Activated naive CD8-positive, alpha-beta T cell (primary cell): Measurements from ENCODE around the gene SMCO1.
"Not testable (repeated sequence)": the region's sequence is repeated elsewhere in the genome, so short reads cannot be mapped to it uniquely, and the experiment has no call there.

Source experiments
- H3K27ac Mint-ChIP-seq: one replicate; pipeline ENCODE4 v1.8.0; 2021; ENCODE audit warnings: mixed read lengths
- H3K27me3 Mint-ChIP-seq: one replicate; pipeline ENCODE4 v1.8.0; 2021; ENCODE audit warnings: mixed read lengths
- H3K36me3 Mint-ChIP-seq: one replicate; pipeline ENCODE4 v1.8.0; 2021; ENCODE audit warnings: mixed read lengths
- H3K4me1 Mint-ChIP-seq: one replicate; pipeline ENCODE4 v1.8.0; 2021; ENCODE audit warnings: low read depth, mixed read lengths
- H3K4me3 Mint-ChIP-seq: one replicate; pipeline ENCODE4 v1.8.0; 2021; ENCODE audit warnings: mild to moderate bottlenecking, mixed read lengths
- H3K9me3 Mint-ChIP-seq: one replicate; pipeline ENCODE4 v1.8.0; 2021; ENCODE audit warnings: low read depth, mixed read lengths

SMCO1 gene

DNA sequence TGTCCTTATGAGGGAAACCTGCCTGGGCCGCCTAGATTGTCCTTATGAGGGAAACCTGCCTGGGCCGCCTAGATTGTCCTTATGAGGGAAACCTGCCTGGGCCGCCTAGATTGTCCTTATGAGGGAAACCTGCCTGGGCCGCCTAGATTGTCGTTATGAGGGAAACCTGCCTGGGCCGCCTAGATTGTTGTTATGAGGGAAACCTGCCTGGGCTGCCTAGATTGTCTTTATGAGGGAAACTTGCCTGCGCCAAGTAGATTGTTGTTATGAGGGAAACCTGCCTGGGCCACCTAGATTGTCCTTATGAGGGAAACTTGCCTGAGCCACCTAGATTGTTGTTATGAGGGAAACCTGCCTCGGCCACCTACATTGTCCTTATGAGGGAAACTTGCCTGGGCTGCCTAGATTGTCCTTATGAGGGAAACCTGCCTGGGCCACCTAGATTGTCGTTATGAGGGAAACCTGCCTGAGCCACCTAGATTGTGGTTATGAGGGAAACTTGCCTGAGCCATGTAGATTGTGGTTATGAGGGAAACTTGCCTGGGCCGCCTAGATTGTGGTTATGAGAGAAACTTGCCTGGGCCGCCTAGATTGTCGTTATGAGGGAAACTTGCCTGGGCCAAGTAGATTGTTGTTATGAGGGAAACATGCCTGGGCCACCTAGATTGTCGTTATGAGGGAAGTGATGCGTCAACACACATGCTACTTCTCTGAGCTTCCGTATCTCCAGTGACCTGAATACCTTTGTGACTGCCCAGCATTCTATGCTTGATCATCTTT, 3.3 kb downstream of the SMCO1 start:
- not testable (repeated sequence) for H3K9me3 Mint-ChIP-seq, H3K27me3 Mint-ChIP-seq, H3K36me3 Mint-ChIP-seq, H3K4me1 Mint-ChIP-seq, H3K27ac Mint-ChIP-seq, H3K4me3 Mint-ChIP-seq

DNA sequence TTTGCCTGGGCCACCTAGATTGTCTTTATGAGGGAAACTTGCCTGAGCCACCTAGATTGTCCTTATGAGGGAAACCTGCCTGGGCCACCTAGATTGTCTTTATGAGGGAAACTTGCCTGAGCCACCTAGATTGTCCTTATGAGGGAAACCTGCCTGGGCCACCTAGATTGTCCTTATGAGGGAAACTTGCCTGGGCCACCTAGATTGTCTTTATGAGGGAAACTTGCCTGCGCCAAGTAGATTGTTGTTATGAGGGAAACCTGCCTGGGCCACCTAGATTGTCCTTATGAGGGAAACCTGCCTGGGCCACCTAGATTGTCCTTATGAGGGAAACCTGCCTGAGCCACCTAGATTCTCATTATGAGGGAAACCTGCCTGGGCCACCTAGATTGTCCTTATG, 4.0 kb downstream of the SMCO1 start:
- H3K4me1 Mint-ChIP-seq, H3K27ac Mint-ChIP-seq, H3K4me3 Mint-ChIP-seq, H3K27me3 Mint-ChIP-seq, H3K9me3 Mint-ChIP-seq, H3K36me3 Mint-ChIP-seq: not testable (repeated sequence)

DNA sequence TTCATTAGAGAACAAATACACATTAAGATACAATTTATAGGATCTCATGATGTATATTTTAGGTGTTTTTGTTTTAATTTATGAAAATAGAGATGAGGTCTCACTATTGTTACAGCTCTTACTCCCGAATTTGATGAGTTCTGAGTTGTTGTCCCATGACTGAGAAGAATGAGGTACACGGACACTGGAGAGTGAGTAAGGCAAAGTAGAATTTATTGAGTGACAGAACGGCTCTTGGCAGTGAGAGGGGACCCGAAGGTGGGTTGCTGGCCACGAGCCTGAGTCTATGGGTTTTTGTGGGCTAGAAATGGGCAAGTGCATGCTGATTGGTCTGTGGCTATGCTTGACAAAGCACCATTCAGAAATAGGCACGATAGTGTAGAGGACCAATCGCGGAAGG, 8.5 kb downstream of the SMCO1 start:
- Mint-ChIP-seq H3K4me1 (peaks cover 5% of the 10 kb centered on the region), H3K36me3 (no peaks in the 10 kb centered on the region), H3K27ac (no peak overlapping the region), H3K9me3 (peaks cover 7% of the 10 kb centered on the region), H3K27me3 (no peaks in the 10 kb centered on the region), H3K4me3 (no peak overlapping the region)

GRCh38 chr3:196504556-196504955, 10.6 kb downstream of the SMCO1 start:
- no peaks in the 10 kb centered on the region for H3K27me3 Mint-ChIP-seq
- H3K9me3 Mint-ChIP-seq, result peaks cover 7% of the 10 kb centered on the region
- H3K4me1 Mint-ChIP-seq, result peaks cover 24% of the 10 kb centered on the region
- peak overlapping the region; percentile 31 for H3K4me3 Mint-ChIP-seq
- H3K36me3 Mint-ChIP-seq, result peaks cover 9% of the 10 kb centered on the region
- H3K27ac Mint-ChIP-seq, result no peak overlapping the region

GRCh38 chr3:196504077-196504398, 11.1 kb downstream of the SMCO1 start:
- H3K27me3 Mint-ChIP-seq, H3K9me3 Mint-ChIP-seq, H3K36me3 Mint-ChIP-seq: not testable (repeated sequence)
- H3K4me3 Mint-ChIP-seq, result peak overlapping the region; percentile 100
- H3K27ac Mint-ChIP-seq, result peak overlapping the region; percentile 68
- H3K4me1 Mint-ChIP-seq, result peaks cover 29% of the 10 kb centered on the region

- H3K4me1 Mint-ChIP-seq, result peaks cover 33% of the 10 kb centered on the region
- peak within 1 kb of the TSS; percentile 100 for H3K27ac Mint-ChIP-seq
- peaks cover 11% of the 10 kb centered on the region for H3K36me3 Mint-ChIP-seq
- H3K4me3 Mint-ChIP-seq, result peak within 1 kb of the TSS; percentile 100
- H3K27me3 Mint-ChIP-seq, result no peaks in the 10 kb centered on the region
- H3K9me3 Mint-ChIP-seq, result peaks cover 7% of the 10 kb centered on the region
These were observed 11.7 kb downstream of the SMCO1 start, which contains the start of gene RNF168 for GRCh38 chr3:196503196-196504076. TSS of gene RNF168 (minus strand) at chr3:196503768. CDS start at chr3:196503173, 595 bp downstream.

DNA sequence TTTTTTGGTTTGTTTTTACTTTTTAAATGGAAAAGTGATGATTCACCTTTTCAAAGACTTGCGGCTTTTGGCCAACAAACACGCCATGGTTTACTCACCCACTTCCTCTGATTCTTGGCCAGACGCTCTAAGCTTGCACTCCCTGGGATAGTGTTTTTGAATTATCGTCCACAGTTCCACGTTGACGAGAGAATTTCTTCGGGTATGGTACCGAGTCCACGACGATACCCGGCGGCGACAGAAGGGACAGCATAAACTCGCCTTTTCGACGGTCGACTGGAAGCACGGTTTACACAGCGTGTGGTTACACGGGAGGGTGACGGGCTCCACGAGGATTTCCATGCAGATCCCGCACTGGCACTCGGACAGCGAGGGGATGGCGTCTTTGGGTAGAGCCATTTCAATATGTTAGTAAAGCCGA, 12.4 kb downstream of the SMCO1 start:
- Mint-ChIP-seq H3K36me3 (peaks cover 11% of the 10 kb centered on the region), H3K4me1 (peaks cover 40% of the 10 kb centered on the region), H3K4me3 (peak overlapping the region; percentile 100), H3K27ac (peak overlapping the region; percentile 100), H3K27me3 (no peaks in the 10 kb centered on the region), H3K9me3 (peaks cover 7% of the 10 kb centered on the region)

GRCh38 chr3:196501316-196502044, 13.7 kb downstream of the SMCO1 start:
- H3K4me3 Mint-ChIP-seq, result peak overlapping the region; percentile 100
- H3K27me3 Mint-ChIP-seq, result no peaks in the 10 kb centered on the region
- H3K36me3 Mint-ChIP-seq, result peaks cover 11% of the 10 kb centered on the region
- peak overlapping the region; percentile 88 for H3K27ac Mint-ChIP-seq
- peaks cover 44% of the 10 kb centered on the region for H3K4me1 Mint-ChIP-seq
- H3K9me3 Mint-ChIP-seq, result peaks cover 4% of the 10 kb centered on the region

DNA sequence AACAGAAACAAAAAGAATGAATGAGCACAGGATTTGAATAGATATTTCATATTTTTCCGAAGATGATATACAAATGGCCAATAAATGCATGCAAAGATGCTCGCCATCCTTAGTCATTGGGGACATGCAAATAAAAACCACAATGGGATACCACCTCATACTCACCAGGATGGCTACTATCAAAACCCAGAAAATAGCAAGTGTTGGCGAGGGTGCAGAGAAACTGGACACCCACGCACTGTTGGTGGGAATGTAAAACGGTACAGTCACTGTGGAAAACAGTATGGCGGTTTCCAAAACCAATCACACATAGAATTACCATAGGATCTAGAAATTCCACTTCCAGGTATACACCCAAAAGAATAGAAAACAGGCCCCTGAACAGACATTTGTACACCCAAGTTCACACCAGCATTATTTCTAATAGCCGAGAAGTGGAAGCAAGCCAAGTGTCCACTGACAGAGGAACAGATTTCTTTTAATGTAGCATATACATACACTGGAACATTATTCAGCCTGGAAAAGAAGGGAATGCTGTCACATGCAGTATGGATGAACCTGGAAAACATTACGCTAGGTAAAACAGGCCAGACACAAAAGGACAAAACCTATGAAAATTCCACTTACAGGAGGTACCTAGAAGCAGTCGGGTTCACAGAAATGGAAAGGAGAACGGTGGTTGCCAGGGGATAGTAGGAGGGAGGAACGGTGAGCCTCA, 15.2 kb downstream of the SMCO1 start:
- Mint-ChIP-seq H3K4me1 (peaks cover 56% of the 10 kb centered on the region), H3K36me3 (peaks cover 17% of the 10 kb centered on the region), H3K4me3 (peak overlapping the region; percentile 100), H3K9me3 (no peaks in the 10 kb centered on the region), H3K27me3 (no peaks in the 10 kb centered on the region), H3K27ac (peak overlapping the region; percentile 79)

- peak overlapping the region; percentile 100 for H3K4me3 Mint-ChIP-seq
- peaks cover 17% of the 10 kb centered on the region for H3K36me3 Mint-ChIP-seq
- H3K9me3 Mint-ChIP-seq, result no peaks in the 10 kb centered on the region
These were observed 16.1 kb downstream of the SMCO1 start for GRCh38 chr3:196499061-196499460.

GRCh38 chr3:196498297-196498696, 16.8 kb downstream of the SMCO1 start:
- peak overlapping the region; percentile 49 for H3K4me3 Mint-ChIP-seq
- H3K4me1 Mint-ChIP-seq, result peaks cover 58% of the 10 kb centered on the region
- no peaks in the 10 kb centered on the region for H3K9me3 Mint-ChIP-seq
- H3K27ac Mint-ChIP-seq, result peak overlapping the region; percentile 68
- H3K36me3 Mint-ChIP-seq, result peaks cover 17% of the 10 kb centered on the region
- H3K27me3 Mint-ChIP-seq, result no peaks in the 10 kb centered on the region

More at GRCh38 chr3:196499061-196499460, 16.1 kb downstream of the SMCO1 start:
- Mint-ChIP-seq H3K27me3 (no peaks in the 10 kb centered on the region), H3K4me1 (peaks cover 61% of the 10 kb centered on the region), H3K27ac (peak overlapping the region; percentile 46)

DNA sequence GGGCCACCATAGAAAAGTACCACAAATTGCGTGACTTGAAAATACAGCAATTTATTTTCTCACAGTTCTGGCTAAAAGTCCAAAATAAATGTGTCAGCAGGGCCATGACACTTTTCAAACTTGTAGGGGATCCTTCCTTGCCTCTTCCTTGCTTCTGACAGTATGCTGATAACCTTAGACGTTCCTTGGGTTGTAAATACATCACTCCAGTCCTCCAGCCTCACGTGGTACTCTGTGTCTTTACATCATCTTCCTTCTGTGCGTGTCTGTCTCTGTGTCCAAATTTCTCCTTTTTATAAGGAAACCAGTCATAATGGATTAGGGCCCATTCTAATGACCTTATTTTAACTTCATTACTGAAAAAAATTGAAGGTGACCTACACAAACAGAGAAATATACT, 19.0 kb downstream of the SMCO1 start:
- no peaks in the 10 kb centered on the region for H3K9me3 Mint-ChIP-seq
- H3K27ac Mint-ChIP-seq, result peak overlapping the region; percentile 37
- H3K4me1 Mint-ChIP-seq, result peaks cover 63% of the 10 kb centered on the region
- H3K27me3 Mint-ChIP-seq, result no peaks in the 10 kb centered on the region
- no peak overlapping the region for H3K4me3 Mint-ChIP-seq
- H3K36me3 Mint-ChIP-seq, result peaks cover 18% of the 10 kb centered on the region

DNA sequence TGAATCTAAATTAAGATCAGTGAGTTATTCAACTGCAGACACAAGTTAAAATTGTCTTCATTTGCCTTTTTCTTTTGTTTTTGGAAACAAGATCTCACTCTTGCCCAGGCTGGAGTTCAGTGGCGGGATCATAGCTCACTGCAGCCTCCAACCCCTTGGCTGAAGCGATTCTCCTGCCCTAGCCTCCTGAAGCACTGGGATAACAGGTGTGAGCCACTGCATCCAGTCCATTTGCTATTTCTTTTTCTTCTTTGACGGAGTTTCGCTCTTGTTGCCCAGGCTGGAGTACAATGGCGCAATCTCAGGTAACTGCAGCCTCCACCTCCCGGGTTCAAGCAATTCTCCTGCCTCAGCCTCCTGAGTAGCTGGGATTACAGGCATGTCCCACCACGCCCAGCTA, 21.9 kb downstream of the SMCO1 start:
- peaks cover 10% of the 10 kb centered on the region for H3K36me3 Mint-ChIP-seq
- no peak overlapping the region for H3K27ac Mint-ChIP-seq
- peaks cover 50% of the 10 kb centered on the region for H3K4me1 Mint-ChIP-seq
- no peaks in the 10 kb centered on the region for H3K9me3 Mint-ChIP-seq
- no peaks in the 10 kb centered on the region for H3K27me3 Mint-ChIP-seq
- no peak overlapping the region for H3K4me3 Mint-ChIP-seq

GRCh38 chr3:196492080-196492479, 23.1 kb downstream of the SMCO1 start:
- H3K4me1 Mint-ChIP-seq, result peaks cover 42% of the 10 kb centered on the region
- no peaks in the 10 kb centered on the region for H3K9me3 Mint-ChIP-seq
- H3K4me3 Mint-ChIP-seq, result no peak overlapping the region
- H3K27me3 Mint-ChIP-seq, result no peaks in the 10 kb centered on the region
- H3K27ac Mint-ChIP-seq, result no peak overlapping the region
- H3K36me3 Mint-ChIP-seq, result peaks cover 14% of the 10 kb centered on the region
